ENCODE data around the gene LGI2.

Gene LGI2

DNA sequence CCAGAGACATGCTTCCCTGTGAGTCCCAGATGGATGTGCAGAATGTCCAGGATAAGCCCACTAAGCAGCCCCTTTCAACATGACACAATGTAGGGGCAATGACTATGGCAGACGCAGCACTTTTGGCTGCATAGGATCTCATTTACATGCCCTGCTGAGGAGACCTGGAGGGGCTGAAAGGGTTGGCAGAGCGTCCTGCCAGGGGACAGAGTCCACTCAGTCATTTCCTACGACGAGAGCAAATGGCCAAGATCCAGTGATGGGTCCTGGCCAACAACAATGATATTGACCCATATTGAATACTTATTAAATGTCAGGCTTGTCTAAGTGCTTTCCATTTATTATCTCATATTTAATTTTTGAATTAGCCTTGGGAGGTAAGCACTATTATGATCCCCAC lies 41.4 kb downstream of the LGI2 start:
- no peak for FAIRE-seq
- TF ChIP-seq POLR2A (IDR thresholded peaks at IDR 0.05; ENCODE audit: low read depth, low read length) (no peak), TAF1 (IDR thresholded peaks at IDR 0.05; ENCODE audit: borderline replicate concordance, low read depth, low read length) (no peak), POLR2AphosphoS5 (IDR thresholded peaks at IDR 0.05; ENCODE audit: low read depth, low read length) (no peak)
- DNase-seq (ENCODE audit: insufficient read length): no peak

DNA sequence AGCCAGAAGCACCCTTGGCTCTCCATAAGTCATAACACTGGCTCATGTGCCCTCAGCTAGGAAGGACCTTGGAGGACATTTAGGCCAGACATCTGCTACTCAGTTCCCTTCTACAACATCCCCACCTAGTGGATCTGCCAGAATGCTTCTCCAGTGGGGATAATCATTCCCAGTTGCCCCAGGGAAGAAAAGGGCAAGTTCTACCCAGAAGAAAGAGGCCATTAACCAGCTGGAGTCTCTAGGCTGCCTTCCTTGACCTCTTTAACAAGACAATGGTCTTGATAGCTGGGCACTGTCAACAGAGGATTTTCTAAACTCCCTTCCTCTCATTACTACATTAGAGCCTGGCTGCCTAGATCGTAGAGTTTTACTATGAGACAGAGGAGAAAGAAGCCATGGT lies 42.0 kb downstream of the LGI2 start:
- FAIRE-seq (no peak), DNase-seq (ENCODE audit: insufficient read length) (no peak)
- TF ChIP-seq TAF1 (IDR thresholded peaks at IDR 0.05; ENCODE audit: borderline replicate concordance, low read depth, low read length) (no peak), POLR2A (IDR thresholded peaks at IDR 0.05; ENCODE audit: low read depth, low read length) (no peak)

DNA sequence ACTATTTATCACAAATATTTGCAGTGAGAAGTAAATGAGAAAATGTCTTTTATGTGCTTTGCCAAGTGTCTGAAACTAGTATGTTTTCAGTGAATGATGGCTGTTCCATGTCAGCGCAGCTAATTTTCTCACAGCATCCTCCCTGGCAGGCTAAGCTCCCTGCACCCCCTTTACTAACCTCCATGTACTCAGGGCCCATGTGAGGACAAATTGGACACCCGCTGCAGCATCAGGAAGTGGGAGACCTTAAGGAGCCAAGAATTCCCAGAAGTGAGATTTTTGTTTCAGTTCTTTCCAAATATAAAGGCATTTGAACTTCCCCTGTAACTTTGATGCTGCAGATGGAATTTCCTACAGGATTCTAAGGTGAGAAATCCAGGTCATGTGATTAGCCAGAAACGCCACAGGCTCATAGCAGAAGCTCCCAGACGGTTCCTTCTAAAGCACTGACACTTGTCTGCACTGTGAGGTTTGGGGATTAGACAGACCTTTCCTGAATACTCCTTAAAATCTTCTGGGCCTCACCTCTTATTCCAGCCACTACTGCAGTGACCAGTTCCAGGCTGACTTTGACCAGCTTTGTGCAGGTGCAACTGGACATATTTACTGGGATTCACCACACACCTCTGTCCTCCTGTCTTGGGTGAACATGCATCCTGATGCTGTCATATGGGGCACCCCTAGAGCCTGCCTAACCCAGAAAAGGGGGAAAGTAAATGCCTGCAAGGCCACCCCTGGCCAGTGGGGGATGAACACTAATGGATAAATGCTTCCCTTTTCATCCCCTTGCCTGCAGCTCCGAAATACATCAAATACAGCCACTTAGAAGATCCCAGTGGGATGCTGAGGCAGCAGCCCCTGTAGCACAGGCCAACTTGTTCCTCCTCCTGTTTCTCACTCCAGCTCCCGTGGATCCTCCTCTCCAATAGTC lies 45.9 kb downstream of the LGI2 start:
- no peak for FAIRE-seq
- no peak for TF ChIP-seq POLR2A (IDR thresholded peaks at IDR 0.05; ENCODE audit: low read depth, low read length)
- no peak for TF ChIP-seq POLR2AphosphoS5 (IDR thresholded peaks at IDR 0.05; ENCODE audit: low read depth, low read length)
- no peak for TF ChIP-seq TAF1 (IDR thresholded peaks at IDR 0.05; ENCODE audit: borderline replicate concordance, low read depth, low read length)
- no peak for DNase-seq (ENCODE audit: insufficient read length)

DNA sequence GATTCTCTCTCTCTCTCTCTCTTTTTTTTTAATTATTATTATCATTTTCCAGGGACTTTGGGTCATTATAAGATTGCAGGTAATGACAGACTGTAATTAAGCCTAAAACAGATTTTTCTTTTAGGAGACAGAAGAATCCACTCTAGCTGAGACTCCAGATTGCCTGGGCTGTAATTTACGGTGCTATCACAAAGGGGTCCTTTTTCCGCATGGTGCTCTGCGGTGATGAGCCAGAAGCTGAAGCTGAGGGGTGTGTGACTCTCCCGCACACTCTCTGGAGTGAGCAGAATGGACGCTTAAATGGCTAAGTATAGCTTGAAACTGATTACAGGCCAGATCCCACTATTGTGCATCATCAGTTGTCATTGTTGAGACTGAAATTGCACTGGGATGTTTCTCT lies 50.0 kb downstream of the LGI2 start:
- no peak for TF ChIP-seq POLR2A (IDR thresholded peaks at IDR 0.05; ENCODE audit: low read depth, low read length)
- no peak for TF ChIP-seq TAF1 (IDR thresholded peaks at IDR 0.05; ENCODE audit: borderline replicate concordance, low read depth, low read length)
- TF ChIP-seq POLR2AphosphoS5 (IDR thresholded peaks at IDR 0.05; ENCODE audit: low read depth, low read length): no peak
- FAIRE-seq (peak; percentile 24), DNase-seq (ENCODE audit: insufficient read length) (no peak)

DNA sequence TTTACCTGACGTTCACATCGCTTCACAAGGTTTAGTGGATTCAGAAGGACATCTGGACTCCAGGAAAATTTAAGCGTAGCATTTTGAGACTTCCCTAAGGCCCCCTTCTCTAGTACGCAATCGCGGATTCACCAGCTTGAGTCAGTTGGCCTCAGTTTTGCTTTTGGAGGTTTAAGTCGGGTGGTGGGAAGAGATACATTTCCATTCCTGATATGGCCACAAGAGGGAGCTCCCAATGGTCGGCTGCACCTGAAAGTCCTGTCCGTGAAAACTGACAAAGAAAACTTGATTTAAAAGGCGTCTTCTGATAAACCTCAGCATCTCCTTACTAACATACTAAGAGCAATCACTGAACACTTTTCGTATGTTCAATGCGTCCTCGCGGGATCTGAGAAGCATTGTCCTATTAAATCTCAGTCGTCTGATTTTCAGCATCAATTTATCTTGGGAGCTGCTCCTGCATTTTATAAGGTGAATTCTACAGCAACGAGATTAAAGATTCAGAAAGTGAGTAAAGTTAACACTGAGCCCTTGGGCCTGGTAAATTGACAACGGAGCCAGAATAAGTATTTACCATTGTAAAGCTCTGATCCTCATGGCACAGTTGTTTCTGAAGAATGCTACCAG lies 50.6 kb downstream of the LGI2 start:
- TF ChIP-seq POLR2A (IDR thresholded peaks at IDR 0.05; ENCODE audit: low read depth, low read length) (no peak), TAF1 (IDR thresholded peaks at IDR 0.05; ENCODE audit: borderline replicate concordance, low read depth, low read length) (no peak)
- peak; percentile 26 for DNase-seq (ENCODE audit: insufficient read length)
- FAIRE-seq: peak; percentile 78

DNA sequence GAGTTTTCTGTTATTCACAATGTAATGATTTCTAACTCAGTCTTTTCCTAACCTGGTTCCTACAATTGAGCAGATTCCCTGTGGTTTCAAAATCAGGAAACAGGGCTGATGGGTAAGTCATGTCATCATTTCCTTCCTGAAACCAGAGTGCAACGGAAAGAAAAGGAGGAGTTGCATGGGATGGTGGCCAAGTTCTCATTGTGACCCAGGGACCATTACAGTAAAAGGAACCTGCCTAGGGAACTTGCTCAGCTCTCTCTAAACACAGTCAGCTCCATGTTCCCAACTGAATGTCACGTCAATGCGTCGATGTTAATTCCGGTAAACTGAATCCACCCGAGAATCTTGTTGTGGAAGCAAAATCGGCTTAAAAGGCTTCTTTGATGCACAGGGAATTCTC lies 51.2 kb downstream of the LGI2 start:
- FAIRE-seq: peak; percentile 70
- TF ChIP-seq POLR2AphosphoS5 (IDR thresholded peaks at IDR 0.05; ENCODE audit: low read depth, low read length): no peak
- no peak for TF ChIP-seq POLR2A (IDR thresholded peaks at IDR 0.05; ENCODE audit: low read depth, low read length)
- TF ChIP-seq TAF1 (IDR thresholded peaks at IDR 0.05; ENCODE audit: borderline replicate concordance, low read depth, low read length): no peak
- no peak for DNase-seq (ENCODE audit: insufficient read length)

DNA sequence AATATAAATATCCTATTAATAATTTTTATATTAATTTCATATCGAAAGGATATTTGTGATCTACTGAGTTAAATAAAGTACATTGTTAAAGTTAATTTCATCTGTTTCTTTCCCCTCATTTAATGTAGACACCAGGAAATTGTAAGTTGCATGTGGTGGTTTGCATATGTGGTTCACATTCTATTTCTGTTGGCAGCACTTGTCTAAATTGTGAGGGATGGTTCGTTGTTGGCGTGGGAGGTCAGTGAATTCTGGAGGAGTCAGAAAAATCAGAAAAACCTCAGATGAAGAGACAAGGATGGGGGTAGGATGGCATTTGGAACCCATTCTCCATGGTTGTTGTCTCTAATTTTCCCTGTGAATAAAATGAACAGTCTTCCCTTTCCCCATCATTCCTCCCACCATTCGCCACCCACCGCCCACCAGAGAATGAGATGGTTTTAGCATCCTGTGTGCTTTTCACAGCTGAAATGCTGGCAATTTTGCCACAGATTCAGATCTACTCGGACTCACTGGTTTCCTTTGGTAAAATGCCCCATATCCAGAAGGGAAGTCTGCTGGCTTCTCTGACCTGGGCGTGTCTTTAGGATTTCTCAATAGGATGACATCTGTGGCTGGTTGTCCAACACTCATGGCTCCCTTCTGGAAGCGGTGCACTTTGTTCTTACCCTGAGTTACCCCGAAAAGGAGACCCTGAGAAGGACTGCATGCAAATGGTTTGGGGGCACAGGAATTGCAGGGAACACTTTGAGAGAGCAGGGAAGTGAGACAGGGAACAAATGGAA lies 52.3 kb downstream of the LGI2 start:
- FAIRE-seq (no peak), DNase-seq (ENCODE audit: insufficient read length) (no peak)
- TF ChIP-seq POLR2AphosphoS5 (IDR thresholded peaks at IDR 0.05; ENCODE audit: low read depth, low read length) (no peak), POLR2A (IDR thresholded peaks at IDR 0.05; ENCODE audit: low read depth, low read length) (no peak), TAF1 (IDR thresholded peaks at IDR 0.05; ENCODE audit: borderline replicate concordance, low read depth, low read length) (no peak)

DNA sequence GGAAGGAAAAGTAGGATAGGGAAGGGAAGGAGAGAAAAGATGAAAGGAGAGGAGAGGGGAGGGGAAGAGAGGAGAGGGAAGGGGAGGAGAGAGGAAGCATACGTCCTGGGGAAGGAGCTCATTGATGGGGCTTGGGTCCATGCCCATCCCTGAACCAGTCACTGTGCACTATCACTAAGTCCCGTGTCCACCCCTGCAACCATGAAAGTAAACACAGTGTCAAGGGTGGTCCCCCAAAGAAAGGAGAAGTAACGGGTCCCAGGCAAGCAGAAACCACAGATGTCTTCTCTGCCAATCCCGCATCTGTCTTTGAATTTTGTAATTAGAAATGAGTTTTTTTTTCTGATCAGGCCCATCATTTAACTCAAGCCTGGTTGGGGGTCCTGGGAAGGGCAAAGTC lies 55.2 kb downstream of the LGI2 start:
- no peak for DNase-seq (ENCODE audit: insufficient read length)
- no peak for TF ChIP-seq TAF1 (IDR thresholded peaks at IDR 0.05; ENCODE audit: borderline replicate concordance, low read depth, low read length)
- TF ChIP-seq POLR2AphosphoS5 (IDR thresholded peaks at IDR 0.05; ENCODE audit: low read depth, low read length): no peak
- no peak for TF ChIP-seq POLR2A (IDR thresholded peaks at IDR 0.05; ENCODE audit: low read depth, low read length)
- FAIRE-seq: no peak

DNA sequence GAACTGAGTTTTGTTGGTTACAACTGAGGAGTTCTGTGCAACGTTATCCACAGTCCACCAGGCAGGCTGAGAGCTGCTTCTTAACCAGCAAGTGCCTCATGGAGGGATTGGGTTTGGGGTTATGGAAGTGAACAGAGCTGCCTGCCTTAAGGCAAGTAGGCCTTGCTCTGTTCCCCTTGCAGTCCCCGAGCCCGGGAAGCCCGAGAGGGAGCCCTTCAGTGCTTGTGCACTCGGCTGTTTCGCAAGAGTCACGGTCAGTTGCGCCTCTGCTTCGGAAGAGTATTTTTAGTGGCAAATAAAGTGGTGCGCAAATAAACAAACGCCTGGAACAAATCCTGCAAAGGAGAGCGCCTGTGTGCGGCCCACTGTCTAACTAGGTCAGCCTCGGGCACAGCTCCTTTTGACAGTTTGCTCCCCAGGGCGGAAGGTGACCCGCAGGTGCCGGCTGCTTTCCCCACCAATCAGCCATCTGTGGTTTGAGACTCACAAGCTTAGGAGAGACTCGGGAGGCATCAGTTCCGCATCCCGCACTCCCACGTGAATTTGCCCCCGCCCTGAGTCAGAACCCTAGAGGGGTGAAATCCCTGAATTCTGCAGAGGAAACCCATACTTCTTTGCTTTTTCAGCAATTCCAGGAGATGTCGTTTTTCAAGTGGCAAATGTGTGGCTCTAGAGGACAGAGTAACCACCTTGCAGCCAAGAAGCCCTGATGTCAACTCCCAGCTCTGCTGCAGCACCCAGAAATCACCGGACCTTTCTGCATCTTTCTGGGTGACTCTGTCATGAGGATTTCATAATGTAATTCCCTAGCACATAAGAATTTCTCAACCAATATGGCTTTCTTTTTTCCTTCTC lies 56.8 kb downstream of the LGI2 start:
- DNase-seq (ENCODE audit: insufficient read length) (no peak), FAIRE-seq (no peak)
- TF ChIP-seq TAF1 (IDR thresholded peaks at IDR 0.05; ENCODE audit: borderline replicate concordance, low read depth, low read length): no peak
- no peak for TF ChIP-seq POLR2A (IDR thresholded peaks at IDR 0.05; ENCODE audit: low read depth, low read length)
- no peak for TF ChIP-seq POLR2AphosphoS5 (IDR thresholded peaks at IDR 0.05; ENCODE audit: low read depth, low read length)

DNA sequence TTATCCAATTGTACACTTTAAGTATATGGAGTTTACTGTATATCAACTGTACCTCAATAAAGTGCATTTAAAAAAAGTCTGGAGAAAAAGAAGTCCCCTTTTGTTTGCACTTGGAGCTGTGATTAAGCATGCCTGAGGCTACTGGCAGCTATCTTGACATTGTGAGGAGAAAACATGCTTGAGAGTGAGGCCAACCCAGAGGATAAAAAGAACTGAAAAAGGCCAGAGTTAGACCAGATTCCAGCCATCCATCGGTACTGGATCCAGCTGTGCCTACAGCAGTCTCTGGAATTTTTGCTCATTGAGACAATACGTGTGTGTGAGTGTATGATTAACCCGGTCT lies 57.4 kb downstream of the LGI2 start:
- TF ChIP-seq POLR2AphosphoS5 (IDR thresholded peaks at IDR 0.05; ENCODE audit: low read depth, low read length) (no peak), POLR2A (IDR thresholded peaks at IDR 0.05; ENCODE audit: low read depth, low read length) (no peak), TAF1 (IDR thresholded peaks at IDR 0.05; ENCODE audit: borderline replicate concordance, low read depth, low read length) (no peak)
- DNase-seq (ENCODE audit: insufficient read length) (no peak), FAIRE-seq (no peak)

DNA sequence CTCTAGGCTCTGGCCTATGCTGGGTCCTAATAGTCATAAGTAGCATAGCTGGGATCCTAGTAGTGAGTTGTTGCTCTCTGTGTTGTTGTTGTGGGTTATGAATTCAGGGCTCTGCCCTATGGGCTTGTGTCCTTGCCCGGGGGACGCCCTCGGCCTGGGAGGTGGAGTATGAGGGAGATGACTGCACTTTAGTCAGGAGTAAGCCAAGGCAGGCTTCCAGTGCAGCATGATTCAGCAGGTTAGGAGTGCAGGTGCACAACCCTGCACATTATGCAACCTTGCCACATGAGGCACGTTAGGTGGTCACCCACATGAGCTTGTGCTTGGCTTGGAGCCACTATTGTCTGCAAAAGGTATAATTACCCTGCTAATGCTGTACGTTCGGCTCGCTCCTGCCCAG lies 59.6 kb downstream of the LGI2 start:
- TF ChIP-seq TAF1 (IDR thresholded peaks at IDR 0.05; ENCODE audit: borderline replicate concordance, low read depth, low read length): no peak
- no peak for TF ChIP-seq POLR2AphosphoS5 (IDR thresholded peaks at IDR 0.05; ENCODE audit: low read depth, low read length)
- no peak for TF ChIP-seq POLR2A (IDR thresholded peaks at IDR 0.05; ENCODE audit: low read depth, low read length)
- FAIRE-seq: no peak
- no peak for DNase-seq (ENCODE audit: insufficient read length)
